Stomach (tissue), 9 donors: ENCODE results near the gene LSAMP. TPM values are rescaled to one million over a fixed set of nuclear protein-coding genes. Genes with fewer than 3 reads are reported as not detected.

Experiments used
- DNase-seq, 2 donors: peaks; one replicate each; pipeline versions ENCODE4 v3.0.0 to v3.0.0-alpha.2; 2013 to 2019
- H3K27ac ChIP-seq, 5 donors: fragments of 200-600 bp in 4 of 5; sonication (generic) in 4 of 5; one replicate each; pipeline ENCODE4 v1.5.1; 2013 to 2019; ENCODE audit warnings: mild to moderate bottlenecking in 1 of 5, moderate library complexity in 1 of 5
- H3K27me3 ChIP-seq, 3 donors: fragments of 200-600 bp; sonication (generic); one replicate each; pipeline ENCODE4 v1.5.1; 2017 to 2019; ENCODE audit warnings: mixed run types in 1 of 3
- H3K36me3 ChIP-seq, 4 donors: fragments of 200-600 bp; sonication (generic); 1 replicate in 3 of 4; 2 replicates in 1 of 4; pipeline ENCODE4 v1.5.1; 2016 to 2019
- H3K4me1 ChIP-seq, 4 donors: fragments of 200-600 bp; sonication (generic); one replicate each; pipeline ENCODE4 v1.5.1; 2016 to 2019
- H3K4me3 ChIP-seq, 4 donors: fragments of 200-600 bp; sonication (generic) in 3 of 4; one replicate each; pipeline ENCODE4 v1.5.1; 2016 to 2019; ENCODE audit warnings: mild to moderate bottlenecking in 1 of 4
- H3K9me3 ChIP-seq, 4 donors: fragments of 200-600 bp; sonication (generic); one replicate each; pipeline ENCODE4 v1.5.1; 2016 to 2019
- CTCF ChIP-seq, 7 experiments: fragments of 450-650 bp in 4 of 7; fragments of 200-600 bp in 3 of 7; sonication (generic) in 3 of 7; IDR thresholded peaks; one replicate each; pipeline ENCODE4 v1.5.1; 2016 to 2019; ENCODE audit warnings: antibody characterized with exemption in 7 of 7, control low read depth in 2 of 7, mild to moderate bottlenecking in 1 of 7
- EP300 ChIP-seq: sonication (generic); formaldehyde crosslinking; IDR thresholded peaks from one replicate; pipeline ENCODE4 v1.6.1; 2017; ENCODE audit warnings: antibody characterized with exemption
- POLR2A ChIP-seq, 4 donors: fragments of 450-650 bp; IDR thresholded peaks; one replicate each; pipeline ENCODE4 v1.6.1; 2016; ENCODE audit warnings: antibody characterized with exemption in 4 of 4, control low read depth in 2 of 4, mild to moderate bottlenecking in 1 of 4, moderate library complexity in 1 of 4
- POLR2AphosphoS5 ChIP-seq, 3 donors: sonication (generic); formaldehyde crosslinking; IDR thresholded peaks; one replicate each; pipeline ENCODE4 v1.6.1; 2016; ENCODE audit warnings: antibody characterized with exemption in 3 of 3
- WGBS, 5 donors: extraction: QIAGEN DNeasy Blood & Tissue Kit in 3 of 5; methylation state at CpG; one replicate each; pipeline versions ENCODE4 v1.1.5 to v1.1.7; 2013 to 2018; 5-methylcytosine and 5-hydroxymethylcytosine counted together
- intact Hi-C: fragments of 100-400 bp; cut with DNase I; formaldehyde crosslinking; loops from one replicate; pipeline ENCODE4 v1.15.1; 2023; ENCODE audit warnings: low total_unique reads
- polyA plus RNA-seq, 3 donors: library from polyadenylated mRNA; stranded (reverse); fragments of 200-250 nt; gene quantifications; one replicate each; pipeline ENCODE4 v1.2.3, GENCODE V29; 2013
- total RNA-seq, 5 donors: library from RNA; depleted of rRNA; stranded (reverse); fragments of >200 nt; gene quantifications; one replicate each; pipeline versions ENCODE4 v1.1.0 to v1.2.3, GENCODE V29; 2014 to 2016
- donor health status: healthy with polysubstance abuse.
- donor health status: Bipolar disorder and iron deficiency.
- donor health status: healthy.

LSAMP gene
- total and polyA plus RNA-seq, 8 donors = 1.1 to 20.7 (median 1.7) TPM

- Histone ChIP-seq H3K27me3 (no peaks in the 10 kb centered on the region), H3K4me3 (no peak overlapping the region), H3K27ac (no peak overlapping the region), H3K9me3 (no peaks in the 10 kb centered on the region), H3K4me1 (no peaks in the 10 kb centered on the region), H3K36me3 (no peaks in the 10 kb centered on the region)
- TF ChIP-seq POLR2AphosphoS5 (IDR thresholded peaks at IDR 0.05) (no peak), POLR2A (IDR thresholded peaks at IDR 0.05) (no peak), CTCF (IDR thresholded peaks at IDR 0.05) (no peak), EP300 (no peak)
- intact Hi-C loops = no loop called here
- WGBS, 5 donors = 55 to 64% (median 62%) methylated on average over 4 of the region's 4 CpGs
- DNase-seq = no peak
These were observed 163.8 kb downstream of the LSAMP start for GRCh38 chr3:116281313-116282143.

- Histone ChIP-seq H3K4me3 (no peak overlapping the region), H3K27ac (peak overlapping the region in 2 of 5 donors; percentile 13 to 25), H3K9me3 (no peaks in the 10 kb centered on the region), H3K27me3 (no peaks in the 10 kb centered on the region), H3K36me3 (no peaks in the 10 kb centered on the region), H3K4me1 (no peaks in the 10 kb centered on the region)
- intact Hi-C loops = no loop called here
- peak in 1 of 2 donors; percentile 29 for DNase-seq
- 60 to 80% (median 75%) methylated on average over 5 of the region's 5 CpGs for WGBS, 5 donors
- no peak for TF ChIP-seq CTCF (IDR thresholded peaks at IDR 0.05)
- no peak for TF ChIP-seq POLR2A (IDR thresholded peaks at IDR 0.05)
- TF ChIP-seq POLR2AphosphoS5 (IDR thresholded peaks at IDR 0.05) = no peak
- no peak for TF ChIP-seq EP300
These were observed 165.1 kb downstream of the LSAMP start for GRCh38 chr3:116280130-116280740.

- Histone ChIP-seq H3K27ac (no peak overlapping the region), H3K36me3 (no peaks in the 10 kb centered on the region), H3K4me3 (no peak overlapping the region), H3K27me3 (no peaks in the 10 kb centered on the region), H3K9me3 (no peaks in the 10 kb centered on the region), H3K4me1 (no peaks in the 10 kb centered on the region)
- WGBS, 5 donors = 47 to 61% (median 53%) methylated on average over 3 of the region's 3 CpGs
- DNase-seq = no peak
- TF ChIP-seq POLR2AphosphoS5 (IDR thresholded peaks at IDR 0.05) (no peak), POLR2A (IDR thresholded peaks at IDR 0.05) (no peak), EP300 (no peak), CTCF (IDR thresholded peaks at IDR 0.05) (no peak)
- intact Hi-C loops = no loop called here
These were observed 168.6 kb downstream of the LSAMP start for GRCh38 chr3:116276675-116277074.

GRCh38 chr3:116270056-116270455 lies 175.2 kb downstream of the LSAMP start:
- Histone ChIP-seq H3K27ac (no peak overlapping the region), H3K4me3 (no peak overlapping the region), H3K9me3 (no peaks in the 10 kb centered on the region), H3K27me3 (no peaks in the 10 kb centered on the region), H3K36me3 (no peaks in the 10 kb centered on the region), H3K4me1 (no peaks in the 10 kb centered on the region)
- DNase-seq = no peak
- 51 to 63% (median 59%) methylated on average over 2 of the region's 2 CpGs for WGBS, 5 donors
- intact Hi-C loops = no loop called here
- no peak for TF ChIP-seq POLR2AphosphoS5 (IDR thresholded peaks at IDR 0.05)
- TF ChIP-seq POLR2A (IDR thresholded peaks at IDR 0.05) = no peak
- TF ChIP-seq CTCF (IDR thresholded peaks at IDR 0.05) = no peak
- no peak for TF ChIP-seq EP300
